HCT116 (cell line): Measurements from ENCODE around the gene ZBED2.

Experiments used
- EZH2 ChIP-seq: fragments of 200-600 bp; sonication (generic); IDR thresholded peaks from 2 replicates; pipeline ENCODE4 v1.6.1; 2017; ENCODE audit warnings: antibody characterized with exemption, mixed run types
- POLR2A ChIP-seq: IDR thresholded peaks from 2 replicates; pipeline ENCODE4 v1.7.0; 2011; ENCODE audit warnings: borderline replicate concordance; ENCODE audit not compliant: insufficient read depth, insufficient read length; ENCODE audit errors: extremely low read depth
- POLR2AphosphoS5 ChIP-seq: IDR thresholded peaks from 2 replicates; pipeline ENCODE4 v1.6.1; 2011; ENCODE audit warnings: mild to moderate bottlenecking, low read depth, low read length, moderate library complexity
- RAD21 ChIP-seq: IDR thresholded peaks from 2 replicates; pipeline ENCODE4 v1.6.1; 2012; ENCODE audit warnings: low read depth, mild to moderate bottlenecking
- SIN3A ChIP-seq: IDR thresholded peaks from 2 replicates; pipeline ENCODE4 v1.6.1; 2012; ENCODE audit warnings: low read depth
- ZNF274 ChIP-seq: fragments of 200-500 bp; sonication (Bioruptor generic); IDR thresholded peaks from 2 replicates; pipeline ENCODE4 v1.6.1; 2014; ENCODE audit warnings: mild to moderate bottlenecking, low read depth, low read length, inconsistent platforms
- TF ChIP-seq, protein P1 (sequence below): IDR thresholded peaks from 2 replicates; pipeline ENCODE4 v1.6.1; 2012; ENCODE audit warnings: low read depth
- TF ChIP-seq, protein P2 (sequence below), 3 experiments: fragments of 200-600 bp in 1 of 3; sonication (generic) in 1 of 3; IDR thresholded peaks in 2 of 3; conservative IDR thresholded peaks in 1 of 3; 2 replicates each; pipeline ENCODE4 v1.5.1; 2012 to 2017; ENCODE audit warnings: low read depth in 2 of 3, low read length in 2 of 3, antibody characterized with exemption in 1 of 3, borderline replicate concordance in 1 of 3, control low read depth in 1 of 3, mild to moderate bottlenecking in 1 of 3, mixed read lengths in 1 of 3, mixed run types in 1 of 3, moderate library complexity in 1 of 3; ENCODE audit not compliant: insufficient read depth in 1 of 3

DNA sequence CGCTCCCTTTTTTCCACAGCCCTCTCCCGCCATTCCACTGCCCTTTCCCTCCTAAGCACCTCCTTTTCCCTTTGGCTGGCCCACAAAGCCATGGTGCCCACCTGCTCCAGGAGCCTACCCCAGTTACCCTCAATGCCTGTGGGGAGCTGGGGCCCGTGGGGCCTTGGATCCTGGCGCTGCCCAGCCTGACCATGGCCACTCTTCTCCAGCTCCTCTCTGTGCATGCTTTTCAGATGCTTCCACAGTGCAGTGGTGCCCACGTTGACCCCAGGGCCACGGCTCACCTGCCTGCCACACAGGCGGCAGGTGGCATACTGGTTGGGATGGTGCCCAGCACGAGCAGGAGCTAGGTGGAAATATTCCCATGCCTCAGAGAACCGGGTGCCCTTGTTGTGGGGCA lies 1.5 kb downstream of the ZBED2 start:
- TF ChIP-seq EZH2 (no peak), POLR2AphosphoS5 (no peak), POLR2A (no peak), SIN3A (no peak), ZNF274 (no peak), RAD21 (no peak)
- TF ChIP-seq, protein P1, sequence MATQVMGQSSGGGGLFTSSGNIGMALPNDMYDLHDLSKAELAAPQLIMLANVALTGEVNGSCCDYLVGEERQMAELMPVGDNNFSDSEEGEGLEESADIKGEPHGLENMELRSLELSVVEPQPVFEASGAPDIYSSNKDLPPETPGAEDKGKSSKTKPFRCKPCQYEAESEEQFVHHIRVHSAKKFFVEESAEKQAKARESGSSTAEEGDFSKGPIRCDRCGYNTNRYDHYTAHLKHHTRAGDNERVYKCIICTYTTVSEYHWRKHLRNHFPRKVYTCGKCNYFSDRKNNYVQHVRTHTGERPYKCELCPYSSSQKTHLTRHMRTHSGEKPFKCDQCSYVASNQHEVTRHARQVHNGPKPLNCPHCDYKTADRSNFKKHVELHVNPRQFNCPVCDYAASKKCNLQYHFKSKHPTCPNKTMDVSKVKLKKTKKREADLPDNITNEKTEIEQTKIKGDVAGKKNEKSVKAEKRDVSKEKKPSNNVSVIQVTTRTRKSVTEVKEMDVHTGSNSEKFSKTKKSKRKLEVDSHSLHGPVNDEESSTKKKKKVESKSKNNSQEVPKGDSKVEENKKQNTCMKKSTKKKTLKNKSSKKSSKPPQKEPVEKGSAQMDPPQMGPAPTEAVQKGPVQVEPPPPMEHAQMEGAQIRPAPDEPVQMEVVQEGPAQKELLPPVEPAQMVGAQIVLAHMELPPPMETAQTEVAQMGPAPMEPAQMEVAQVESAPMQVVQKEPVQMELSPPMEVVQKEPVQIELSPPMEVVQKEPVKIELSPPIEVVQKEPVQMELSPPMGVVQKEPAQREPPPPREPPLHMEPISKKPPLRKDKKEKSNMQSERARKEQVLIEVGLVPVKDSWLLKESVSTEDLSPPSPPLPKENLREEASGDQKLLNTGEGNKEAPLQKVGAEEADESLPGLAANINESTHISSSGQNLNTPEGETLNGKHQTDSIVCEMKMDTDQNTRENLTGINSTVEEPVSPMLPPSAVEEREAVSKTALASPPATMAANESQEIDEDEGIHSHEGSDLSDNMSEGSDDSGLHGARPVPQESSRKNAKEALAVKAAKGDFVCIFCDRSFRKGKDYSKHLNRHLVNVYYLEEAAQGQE: no peak
- TF ChIP-seq, protein P2, sequence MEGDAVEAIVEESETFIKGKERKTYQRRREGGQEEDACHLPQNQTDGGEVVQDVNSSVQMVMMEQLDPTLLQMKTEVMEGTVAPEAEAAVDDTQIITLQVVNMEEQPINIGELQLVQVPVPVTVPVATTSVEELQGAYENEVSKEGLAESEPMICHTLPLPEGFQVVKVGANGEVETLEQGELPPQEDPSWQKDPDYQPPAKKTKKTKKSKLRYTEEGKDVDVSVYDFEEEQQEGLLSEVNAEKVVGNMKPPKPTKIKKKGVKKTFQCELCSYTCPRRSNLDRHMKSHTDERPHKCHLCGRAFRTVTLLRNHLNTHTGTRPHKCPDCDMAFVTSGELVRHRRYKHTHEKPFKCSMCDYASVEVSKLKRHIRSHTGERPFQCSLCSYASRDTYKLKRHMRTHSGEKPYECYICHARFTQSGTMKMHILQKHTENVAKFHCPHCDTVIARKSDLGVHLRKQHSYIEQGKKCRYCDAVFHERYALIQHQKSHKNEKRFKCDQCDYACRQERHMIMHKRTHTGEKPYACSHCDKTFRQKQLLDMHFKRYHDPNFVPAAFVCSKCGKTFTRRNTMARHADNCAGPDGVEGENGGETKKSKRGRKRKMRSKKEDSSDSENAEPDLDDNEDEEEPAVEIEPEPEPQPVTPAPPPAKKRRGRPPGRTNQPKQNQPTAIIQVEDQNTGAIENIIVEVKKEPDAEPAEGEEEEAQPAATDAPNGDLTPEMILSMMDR (IDR thresholded peaks at IDR 0.05 in 2 of 3, conservative IDR thresholded peaks at IDR 0.05 in 1 of 3; ENCODE audit: borderline replicate concordance in 1 of 3, insufficient read depth in 1 of 3, low read depth in 2 of 3, low read length in 2 of 3): no peak
